Measurements from ENCODE around the gene COX10.
"Not testable (repeated sequence)": the region's sequence is repeated elsewhere in the genome, so short reads cannot be mapped to it uniquely, and the experiment has no call there.

Gene COX10

GRCh38 chr17:14222611-14223010 is 153.3 kb downstream of the COX10 start:
- no peaks in the 10 kb centered on the region for H3K27me3 ChIP-seq (ENCODE audit: control insufficient read depth, insufficient read depth, low read length)
- H3K9me3 ChIP-seq (ENCODE audit: control insufficient read depth, low read length), result no peaks in the 10 kb centered on the region
- H3K4me1 ChIP-seq (ENCODE audit: control insufficient read depth, insufficient read depth, low read length), result no peaks in the 10 kb centered on the region
- no peaks in the 10 kb centered on the region for H3K36me3 ChIP-seq (ENCODE audit: control insufficient read depth, insufficient read depth, low read length)
- no peak overlapping the region for H3K4me3 ChIP-seq (ENCODE audit: low read length)
- no peak overlapping the region for H3K9ac ChIP-seq (ENCODE audit: low read length)

- H3K9ac ChIP-seq (ENCODE audit: low read length), result no peak overlapping the region
- no peaks in the 10 kb centered on the region for H3K9me3 ChIP-seq (ENCODE audit: control insufficient read depth, low read length)
- no peaks in the 10 kb centered on the region for H3K27me3 ChIP-seq (ENCODE audit: control insufficient read depth, insufficient read depth, low read length)
- no peak overlapping the region for H3K4me3 ChIP-seq (ENCODE audit: low read length)
- H3K36me3 ChIP-seq (ENCODE audit: control insufficient read depth, insufficient read depth, low read length), result no peaks in the 10 kb centered on the region
- no peaks in the 10 kb centered on the region for H3K4me1 ChIP-seq (ENCODE audit: control insufficient read depth, insufficient read depth, low read length)
Measured at GRCh38 chr17:14225254-14225980, 156.1 kb downstream of the COX10 start.

- no peak overlapping the region for H3K9ac ChIP-seq (ENCODE audit: low read length)
- H3K27me3 ChIP-seq (ENCODE audit: control insufficient read depth, insufficient read depth, low read length), result no peaks in the 10 kb centered on the region
- H3K36me3 ChIP-seq (ENCODE audit: control insufficient read depth, insufficient read depth, low read length), result no peaks in the 10 kb centered on the region
- no peak overlapping the region for H3K4me3 ChIP-seq (ENCODE audit: low read length)
- H3K9me3 ChIP-seq (ENCODE audit: control insufficient read depth, low read length), result no peaks in the 10 kb centered on the region
- no peaks in the 10 kb centered on the region for H3K4me1 ChIP-seq (ENCODE audit: control insufficient read depth, insufficient read depth, low read length)
Measured at GRCh38 chr17:14227052-14227451, 157.7 kb downstream of the COX10 start.

GRCh38 chr17:14228903-14229302 is 159.6 kb downstream of the COX10 start:
- Histone ChIP-seq H3K36me3 (ENCODE audit: control insufficient read depth, insufficient read depth, low read length) (no peaks in the 10 kb centered on the region), H3K9me3 (ENCODE audit: control insufficient read depth, low read length) (no peaks in the 10 kb centered on the region), H3K9ac (ENCODE audit: low read length) (no peak overlapping the region), H3K4me1 (ENCODE audit: control insufficient read depth, insufficient read depth, low read length) (no peaks in the 10 kb centered on the region), H3K27me3 (ENCODE audit: control insufficient read depth, insufficient read depth, low read length) (no peaks in the 10 kb centered on the region), H3K4me3 (ENCODE audit: low read length) (no peak overlapping the region)

- H3K9me3 ChIP-seq (ENCODE audit: control insufficient read depth, low read length); H3K4me1 ChIP-seq (ENCODE audit: control insufficient read depth, insufficient read depth, low read length); H3K36me3 ChIP-seq (ENCODE audit: control insufficient read depth, insufficient read depth, low read length); H3K9ac ChIP-seq (ENCODE audit: low read length); H3K27me3 ChIP-seq (ENCODE audit: control insufficient read depth, insufficient read depth, low read length); H3K4me3 ChIP-seq (ENCODE audit: low read length): not testable (repeated sequence)
Measured at GRCh38 chr17:14231187-14231586, 161.9 kb downstream of the COX10 start.

- not testable (repeated sequence) for H3K9ac ChIP-seq (ENCODE audit: low read length); H3K36me3 ChIP-seq (ENCODE audit: control insufficient read depth, insufficient read depth, low read length); H3K27me3 ChIP-seq (ENCODE audit: control insufficient read depth, insufficient read depth, low read length); H3K4me3 ChIP-seq (ENCODE audit: low read length); H3K9me3 ChIP-seq (ENCODE audit: control insufficient read depth, low read length); H3K4me1 ChIP-seq (ENCODE audit: control insufficient read depth, insufficient read depth, low read length)
Measured at GRCh38 chr17:14235047-14235446, 165.7 kb downstream of the COX10 start.

GRCh38 chr17:14236032-14236431 is 166.7 kb downstream of the COX10 start:
- not testable (repeated sequence) for H3K36me3 ChIP-seq (ENCODE audit: control insufficient read depth, insufficient read depth, low read length); H3K4me1 ChIP-seq (ENCODE audit: control insufficient read depth, insufficient read depth, low read length); H3K9me3 ChIP-seq (ENCODE audit: control insufficient read depth, low read length); H3K27me3 ChIP-seq (ENCODE audit: control insufficient read depth, insufficient read depth, low read length); H3K9ac ChIP-seq (ENCODE audit: low read length); H3K4me3 ChIP-seq (ENCODE audit: low read length)

GRCh38 chr17:14236762-14237161 is 167.5 kb downstream of the COX10 start, which contains the start of gene CDRT15:
Gene CDRT15, minus strand, starts transcription at chr17:14236862. Its CDS starts 29 bp downstream, at chr17:14236833.
- H3K36me3 ChIP-seq (ENCODE audit: control insufficient read depth, insufficient read depth, low read length), result not testable (repeated sequence)

GRCh38 chr17:14239271-14239670 is 170.0 kb downstream of the COX10 start:
- H3K4me3 ChIP-seq (ENCODE audit: low read length); H3K9ac ChIP-seq (ENCODE audit: low read length): not testable (repeated sequence)

More at GRCh38 chr17:14236762-14237161, 167.5 kb downstream of the COX10 start, which contains the start of gene CDRT15:
- not testable (repeated sequence) for H3K4me1 ChIP-seq (ENCODE audit: control insufficient read depth, insufficient read depth, low read length); H3K27me3 ChIP-seq (ENCODE audit: control insufficient read depth, insufficient read depth, low read length); H3K9me3 ChIP-seq (ENCODE audit: control insufficient read depth, low read length); H3K9ac ChIP-seq (ENCODE audit: low read length); H3K4me3 ChIP-seq (ENCODE audit: low read length)

GRCh38 chr17:14245002-14245401 is 175.7 kb downstream of the COX10 start:
- Histone ChIP-seq H3K4me3 (ENCODE audit: low read length) (no peak overlapping the region), H3K9ac (ENCODE audit: low read length) (no peak overlapping the region), H3K9me3 (ENCODE audit: control insufficient read depth, low read length) (no peaks in the 10 kb centered on the region), H3K27me3 (ENCODE audit: control insufficient read depth, insufficient read depth, low read length) (no peaks in the 10 kb centered on the region), H3K4me1 (ENCODE audit: control insufficient read depth, insufficient read depth, low read length) (no peaks in the 10 kb centered on the region), H3K36me3 (ENCODE audit: control insufficient read depth, insufficient read depth, low read length) (no peaks in the 10 kb centered on the region)

More at GRCh38 chr17:14239271-14239670, 170.0 kb downstream of the COX10 start:
- H3K9me3 ChIP-seq (ENCODE audit: control insufficient read depth, low read length); H3K4me1 ChIP-seq (ENCODE audit: control insufficient read depth, insufficient read depth, low read length); H3K36me3 ChIP-seq (ENCODE audit: control insufficient read depth, insufficient read depth, low read length); H3K27me3 ChIP-seq (ENCODE audit: control insufficient read depth, insufficient read depth, low read length): not testable (repeated sequence)

- no peaks in the 10 kb centered on the region for H3K36me3 ChIP-seq (ENCODE audit: control insufficient read depth, insufficient read depth, low read length)
- no peak overlapping the region for H3K9ac ChIP-seq (ENCODE audit: low read length)
- H3K4me1 ChIP-seq (ENCODE audit: control insufficient read depth, insufficient read depth, low read length), result no peaks in the 10 kb centered on the region
- no peak overlapping the region for H3K4me3 ChIP-seq (ENCODE audit: low read length)
- no peaks in the 10 kb centered on the region for H3K27me3 ChIP-seq (ENCODE audit: control insufficient read depth, insufficient read depth, low read length)
- no peaks in the 10 kb centered on the region for H3K9me3 ChIP-seq (ENCODE audit: control insufficient read depth, low read length)
Measured at GRCh38 chr17:14245629-14246028, 176.3 kb downstream of the COX10 start.
